ENCODE measurements around the gene POU2F3. TPM values are rescaled to one million over a fixed set of nuclear protein-coding genes. Genes with fewer than 3 reads are reported as not detected.
A peak's percentile ranks its signal among the peaks of the same experiment; 100 is the strongest.

The POU2F3 gene
- total and polyA plus RNA-seq, 2 of the 13 experiments (the other 11 are each of a cell fraction or from before 2014, with no cell fraction given): not detected

GRCh38 chr11:120324932-120325810 is 85.2 kb downstream of the POU2F3 start, which contains the start of gene TLCD5 (continued):
- TF ChIP-seq ZNF407 (CRISPR knock-in tag; IDR thresholded peaks at IDR 0.05; ENCODE audit: not compliant biosample characterization): no peak
- TF ChIP-seq, protein P1, sequence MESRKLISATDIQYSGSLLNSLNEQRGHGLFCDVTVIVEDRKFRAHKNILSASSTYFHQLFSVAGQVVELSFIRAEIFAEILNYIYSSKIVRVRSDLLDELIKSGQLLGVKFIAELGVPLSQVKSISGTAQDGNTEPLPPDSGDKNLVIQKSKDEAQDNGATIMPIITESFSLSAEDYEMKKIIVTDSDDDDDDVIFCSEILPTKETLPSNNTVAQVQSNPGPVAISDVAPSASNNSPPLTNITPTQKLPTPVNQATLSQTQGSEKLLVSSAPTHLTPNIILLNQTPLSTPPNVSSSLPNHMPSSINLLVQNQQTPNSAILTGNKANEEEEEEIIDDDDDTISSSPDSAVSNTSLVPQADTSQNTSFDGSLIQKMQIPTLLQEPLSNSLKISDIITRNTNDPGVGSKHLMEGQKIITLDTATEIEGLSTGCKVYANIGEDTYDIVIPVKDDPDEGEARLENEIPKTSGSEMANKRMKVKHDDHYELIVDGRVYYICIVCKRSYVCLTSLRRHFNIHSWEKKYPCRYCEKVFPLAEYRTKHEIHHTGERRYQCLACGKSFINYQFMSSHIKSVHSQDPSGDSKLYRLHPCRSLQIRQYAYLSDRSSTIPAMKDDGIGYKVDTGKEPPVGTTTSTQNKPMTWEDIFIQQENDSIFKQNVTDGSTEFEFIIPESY (CRISPR knock-in tag; IDR thresholded peaks at IDR 0.05): no peak
- 0 out of 2 replicates have a peak, but pooled peaks have one; percentile 41 for TF ChIP-seq ZNF296 (CRISPR knock-in tag; conservative IDR thresholded peaks at IDR 0.05)
- TF ChIP-seq, protein P2, sequence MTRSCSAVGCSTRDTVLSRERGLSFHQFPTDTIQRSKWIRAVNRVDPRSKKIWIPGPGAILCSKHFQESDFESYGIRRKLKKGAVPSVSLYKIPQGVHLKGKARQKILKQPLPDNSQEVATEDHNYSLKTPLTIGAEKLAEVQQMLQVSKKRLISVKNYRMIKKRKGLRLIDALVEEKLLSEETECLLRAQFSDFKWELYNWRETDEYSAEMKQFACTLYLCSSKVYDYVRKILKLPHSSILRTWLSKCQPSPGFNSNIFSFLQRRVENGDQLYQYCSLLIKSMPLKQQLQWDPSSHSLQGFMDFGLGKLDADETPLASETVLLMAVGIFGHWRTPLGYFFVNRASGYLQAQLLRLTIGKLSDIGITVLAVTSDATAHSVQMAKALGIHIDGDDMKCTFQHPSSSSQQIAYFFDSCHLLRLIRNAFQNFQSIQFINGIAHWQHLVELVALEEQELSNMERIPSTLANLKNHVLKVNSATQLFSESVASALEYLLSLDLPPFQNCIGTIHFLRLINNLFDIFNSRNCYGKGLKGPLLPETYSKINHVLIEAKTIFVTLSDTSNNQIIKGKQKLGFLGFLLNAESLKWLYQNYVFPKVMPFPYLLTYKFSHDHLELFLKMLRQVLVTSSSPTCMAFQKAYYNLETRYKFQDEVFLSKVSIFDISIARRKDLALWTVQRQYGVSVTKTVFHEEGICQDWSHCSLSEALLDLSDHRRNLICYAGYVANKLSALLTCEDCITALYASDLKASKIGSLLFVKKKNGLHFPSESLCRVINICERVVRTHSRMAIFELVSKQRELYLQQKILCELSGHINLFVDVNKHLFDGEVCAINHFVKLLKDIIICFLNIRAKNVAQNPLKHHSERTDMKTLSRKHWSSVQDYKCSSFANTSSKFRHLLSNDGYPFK (CRISPR knock-in tag; IDR thresholded peaks at IDR 0.05; ENCODE audit: borderline replicate concordance): no peak
- TF ChIP-seq MAX (IDR thresholded peaks at IDR 0.05): peak; percentile 54; the same call in 1 of the 2 replicates
- TF ChIP-seq ZNF550 (CRISPR knock-in tag; IDR thresholded peaks at IDR 0.05; ENCODE audit: borderline replicate concordance): no peak
- no peak for TF ChIP-seq BHLHE40 (IDR thresholded peaks at IDR 0.05; ENCODE audit: low read length)
- TF ChIP-seq NR2F1 (CRISPR knock-in tag; IDR thresholded peaks at IDR 0.05): no peak
- TF ChIP-seq AGO2 (optimal IDR thresholded peaks at IDR 0.05; ENCODE audit: low read depth, low read length): peak; percentile 51
- TF ChIP-seq YEATS2 (CRISPR knock-in tag; IDR thresholded peaks at IDR 0.05; ENCODE audit: borderline replicate concordance): no peak
- TF ChIP-seq ZC3H13 (CRISPR knock-in tag; IDR thresholded peaks at IDR 0.05): no peak
- TF ChIP-seq ZMAT3 (CRISPR knock-in tag; conservative IDR thresholded peaks at IDR 0.05): 0 out of 2 replicates have a peak, but pooled peaks have one; percentile 52
